ENCODE measurements around the gene SIPA1L3.

SIPA1L3 gene

DNA sequence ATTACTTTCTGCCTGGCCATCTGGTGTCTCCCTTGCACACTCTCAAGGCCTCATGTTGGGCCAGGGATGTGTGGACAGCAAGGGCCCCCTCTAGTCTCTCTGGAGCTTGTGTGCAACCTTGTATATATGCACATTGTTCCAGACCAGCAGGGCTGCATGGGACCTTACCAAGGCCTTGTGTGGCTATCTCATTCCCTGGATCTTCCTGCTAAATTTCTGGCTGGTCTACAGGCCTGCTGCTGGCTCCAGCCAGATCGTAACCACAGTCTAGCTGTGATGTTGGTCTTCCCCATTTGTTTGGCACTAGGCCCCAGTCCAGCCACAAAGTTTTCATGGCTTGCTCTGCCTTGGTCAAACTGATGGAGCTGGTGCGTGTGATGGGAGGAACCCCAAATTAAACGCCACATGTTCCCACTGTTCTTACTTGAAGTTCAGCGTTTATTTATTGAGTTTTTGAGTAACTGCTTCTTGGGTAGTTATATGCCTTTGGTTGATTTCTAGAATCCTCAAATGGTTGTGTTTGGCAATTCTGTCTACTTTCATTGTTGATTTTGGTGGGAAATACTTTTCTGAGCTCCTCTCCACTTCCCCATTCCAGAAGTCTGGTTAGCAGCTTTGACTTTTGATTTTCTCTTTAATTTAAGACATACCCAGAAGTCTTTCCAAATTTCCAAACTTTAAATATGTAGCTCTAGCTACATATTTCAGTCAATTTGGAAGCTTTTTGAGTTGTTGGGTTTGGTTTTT is 56.4 kb downstream of the SIPA1L3 start:
- intact Hi-C loops (cut with micrococcal nuclease) = no loop called here
- H3K4me1 Mint-ChIP-seq (ENCODE audit: low read depth) = peaks cover 30% of the 10 kb centered on the region
- H3K9me3 Mint-ChIP-seq = no peaks in the 10 kb centered on the region
- H3K27me3 Mint-ChIP-seq = no peaks in the 10 kb centered on the region
- H3K36me3 Mint-ChIP-seq (ENCODE audit: low read depth) = peaks cover 7% of the 10 kb centered on the region
- no peak overlapping the region for H3K4me3 Mint-ChIP-seq
- peak overlapping the region; percentile 72 for H3K27ac Mint-ChIP-seq

DNA sequence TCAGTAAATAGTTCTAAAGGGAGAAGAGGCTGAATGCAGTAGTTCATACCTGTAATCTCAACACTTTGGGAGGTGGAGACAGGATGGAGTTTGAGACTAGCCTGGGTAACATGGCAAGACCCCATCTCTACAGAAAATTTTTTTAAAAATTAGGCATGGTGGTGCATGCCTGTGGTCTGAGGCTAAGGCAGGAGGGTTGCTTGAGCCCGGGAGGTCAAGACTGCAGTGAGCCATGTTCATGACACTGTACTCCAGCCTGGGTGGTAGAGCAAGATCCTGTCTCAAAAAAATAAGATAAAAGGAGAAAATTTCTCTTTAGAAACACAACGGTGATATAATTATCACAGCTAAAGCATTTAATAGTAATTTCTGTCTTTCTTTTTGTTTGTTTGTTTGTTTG is 57.1 kb downstream of the SIPA1L3 start:
- H3K9me3 Mint-ChIP-seq = no peaks in the 10 kb centered on the region
- H3K4me3 Mint-ChIP-seq = no peak overlapping the region
- intact Hi-C loops (cut with micrococcal nuclease) = no loop called here
- no peaks in the 10 kb centered on the region for H3K27me3 Mint-ChIP-seq
- no peak overlapping the region for H3K27ac Mint-ChIP-seq
- H3K4me1 Mint-ChIP-seq (ENCODE audit: low read depth) = peaks cover 28% of the 10 kb centered on the region
- peaks cover 7% of the 10 kb centered on the region for H3K36me3 Mint-ChIP-seq (ENCODE audit: low read depth)

DNA sequence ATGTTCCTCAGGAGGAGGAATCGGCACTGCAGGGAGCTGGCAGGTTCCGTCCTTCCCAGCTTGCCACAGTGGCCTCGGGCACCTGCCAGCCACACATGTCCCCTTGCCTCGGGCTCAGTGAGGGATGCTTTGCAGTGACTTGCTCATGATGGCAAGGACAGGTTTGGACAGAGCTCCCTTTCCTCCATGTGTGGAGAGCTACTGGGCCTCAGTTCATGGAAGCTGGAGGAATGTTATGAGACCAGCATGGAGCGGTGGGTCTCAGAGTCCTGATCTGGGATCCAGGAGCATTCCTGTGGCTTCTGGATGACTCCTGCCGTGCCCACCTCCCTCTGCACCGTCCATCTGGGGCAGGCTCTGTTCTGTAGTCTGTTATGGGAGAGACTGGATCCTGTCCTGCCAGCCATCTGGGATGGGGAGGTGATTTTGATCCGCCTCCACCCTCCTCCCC is 59.2 kb downstream of the SIPA1L3 start:
- H3K9me3 Mint-ChIP-seq = peaks cover 12% of the 10 kb centered on the region
- no peak overlapping the region for H3K4me3 Mint-ChIP-seq
- peaks cover 21% of the 10 kb centered on the region for H3K36me3 Mint-ChIP-seq (ENCODE audit: low read depth)
- no peaks in the 10 kb centered on the region for H3K27me3 Mint-ChIP-seq
- H3K27ac Mint-ChIP-seq = no peak overlapping the region
- H3K4me1 Mint-ChIP-seq (ENCODE audit: low read depth) = peaks cover 24% of the 10 kb centered on the region
- intact Hi-C loops (cut with micrococcal nuclease) = no loop called here

DNA sequence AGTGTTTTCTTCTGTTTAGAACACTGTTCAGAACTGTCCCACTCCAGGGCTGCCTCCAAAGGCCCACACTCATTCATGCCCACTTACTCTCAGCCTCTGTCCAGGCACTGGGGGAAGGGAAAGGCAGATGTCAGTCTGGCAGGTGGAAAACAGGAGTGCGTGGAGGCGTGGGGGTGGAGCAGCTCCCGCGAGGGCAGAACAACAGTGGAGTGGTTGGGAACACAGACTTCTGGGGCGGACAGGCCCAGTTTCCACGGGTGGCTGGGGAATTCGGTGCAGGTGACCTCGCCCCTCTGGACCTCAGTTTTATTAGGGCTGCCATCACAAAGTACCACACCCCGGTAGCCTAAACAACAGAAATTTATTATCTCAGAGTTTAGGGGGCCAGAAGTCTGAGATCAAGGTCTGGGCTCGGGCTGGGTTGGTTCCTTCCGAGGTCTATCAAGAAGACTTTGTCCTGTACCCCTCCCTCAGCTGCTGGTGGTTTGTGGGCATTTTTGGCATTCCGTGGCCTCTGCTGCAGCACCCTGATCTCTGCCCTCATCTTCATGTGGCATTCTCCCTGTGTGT is 59.7 kb downstream of the SIPA1L3 start:
- intact Hi-C loops (cut with micrococcal nuclease) = no loop called here
- Mint-ChIP-seq H3K36me3 (ENCODE audit: low read depth) (peaks cover 22% of the 10 kb centered on the region), H3K4me1 (ENCODE audit: low read depth) (peaks cover 24% of the 10 kb centered on the region), H3K4me3 (no peak overlapping the region), H3K27ac (no peak overlapping the region), H3K27me3 (no peaks in the 10 kb centered on the region), H3K9me3 (peaks cover 17% of the 10 kb centered on the region)

DNA sequence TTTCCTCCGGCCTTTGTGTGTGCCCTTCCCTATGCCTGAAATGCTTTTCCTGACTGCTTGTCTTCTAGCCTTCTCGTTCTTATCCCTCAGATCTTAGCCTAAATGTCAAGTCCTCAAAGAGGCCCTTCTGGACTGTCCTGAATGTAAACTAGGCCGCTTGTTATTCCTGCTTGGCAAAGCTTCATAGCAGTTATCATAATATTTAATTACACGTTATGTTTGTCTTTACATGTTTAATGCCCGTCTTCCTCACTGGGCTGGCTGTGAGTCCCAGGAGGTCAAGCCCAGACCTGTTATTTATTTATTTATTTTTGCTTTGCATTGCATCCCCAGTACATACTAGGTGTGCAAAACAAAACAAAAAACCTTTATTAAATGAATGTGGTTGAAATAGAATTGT is 62.7 kb downstream of the SIPA1L3 start:
- Mint-ChIP-seq H3K27me3 (no peaks in the 10 kb centered on the region), H3K4me1 (ENCODE audit: low read depth) (peaks cover 19% of the 10 kb centered on the region), H3K27ac (no peak overlapping the region), H3K4me3 (no peak overlapping the region), H3K9me3 (peaks cover 17% of the 10 kb centered on the region), H3K36me3 (ENCODE audit: low read depth) (peaks cover 22% of the 10 kb centered on the region)
- intact Hi-C loops (cut with micrococcal nuclease) = no loop called here

DNA sequence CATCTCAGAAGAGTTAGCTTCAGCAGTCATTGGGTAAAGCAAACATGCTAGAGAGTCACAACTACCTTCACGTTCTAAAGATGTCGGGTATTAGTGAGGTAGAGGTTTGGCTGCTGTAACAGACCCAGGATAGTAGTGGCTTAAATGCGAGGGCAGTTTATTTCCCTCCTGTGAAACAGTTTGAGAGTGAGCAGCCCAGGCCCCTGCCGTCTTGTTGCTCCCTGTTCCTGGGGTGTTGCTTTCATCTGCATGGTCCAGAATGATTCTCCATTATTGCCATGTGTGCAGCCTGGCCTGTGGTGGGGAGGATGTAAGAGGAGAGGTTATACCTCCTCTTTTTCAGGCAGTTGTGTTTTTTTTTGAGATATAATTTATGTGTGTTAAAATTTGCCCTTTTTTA is 63.7 kb downstream of the SIPA1L3 start:
- peaks cover 17% of the 10 kb centered on the region for H3K9me3 Mint-ChIP-seq
- no peak overlapping the region for H3K27ac Mint-ChIP-seq
- H3K4me1 Mint-ChIP-seq (ENCODE audit: low read depth) = peaks cover 25% of the 10 kb centered on the region
- no peak overlapping the region for H3K4me3 Mint-ChIP-seq
- intact Hi-C loops (cut with micrococcal nuclease) = no loop called here
- H3K27me3 Mint-ChIP-seq = no peaks in the 10 kb centered on the region
- peaks cover 22% of the 10 kb centered on the region for H3K36me3 Mint-ChIP-seq (ENCODE audit: low read depth)

DNA sequence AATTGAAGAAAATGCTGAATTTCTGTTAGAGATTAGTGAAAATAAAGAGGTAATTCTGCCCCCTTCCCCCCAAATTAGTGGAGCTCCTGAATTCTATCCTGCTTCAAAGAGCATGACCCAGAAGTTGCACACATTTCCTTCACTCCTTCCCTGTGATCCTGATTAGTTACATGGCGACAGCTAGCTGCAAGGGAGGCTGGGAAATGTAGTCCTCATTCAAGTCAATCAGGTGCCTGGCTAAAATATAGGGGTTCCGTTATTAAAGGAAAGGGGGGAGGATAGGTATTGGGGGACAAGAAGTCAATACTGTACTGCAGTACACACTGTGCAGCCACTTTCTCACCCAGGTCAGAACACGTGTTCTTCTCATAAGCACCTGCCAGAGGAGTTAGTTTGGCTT is 65.8 kb downstream of the SIPA1L3 start:
- H3K9me3 Mint-ChIP-seq = peaks cover 17% of the 10 kb centered on the region
- no peak overlapping the region for H3K4me3 Mint-ChIP-seq
- no peak overlapping the region for H3K27ac Mint-ChIP-seq
- intact Hi-C loops (cut with micrococcal nuclease) = no loop called here
- peaks cover 22% of the 10 kb centered on the region for H3K36me3 Mint-ChIP-seq (ENCODE audit: low read depth)
- no peaks in the 10 kb centered on the region for H3K27me3 Mint-ChIP-seq
- peaks cover 16% of the 10 kb centered on the region for H3K4me1 Mint-ChIP-seq (ENCODE audit: low read depth)

DNA sequence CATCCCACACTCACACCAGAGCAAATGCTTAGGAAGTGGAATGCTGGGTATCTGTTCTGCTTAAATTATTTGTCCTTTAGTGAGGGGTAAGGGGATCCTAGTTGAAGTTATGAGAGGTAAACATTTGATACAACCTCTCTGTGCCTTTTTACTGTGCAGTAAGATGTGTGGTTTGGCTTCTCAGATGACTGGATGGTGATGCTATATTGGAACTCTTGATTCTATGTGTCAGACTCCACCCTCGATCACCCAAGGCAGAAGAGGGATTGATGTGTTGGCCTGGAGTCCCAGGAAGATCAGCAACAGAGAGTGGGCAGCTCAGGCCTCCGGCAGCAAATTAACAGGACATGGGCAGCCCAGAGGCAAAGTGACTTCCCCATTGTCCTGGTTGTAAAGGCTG is 66.7 kb downstream of the SIPA1L3 start:
- Mint-ChIP-seq H3K4me3 (no peak overlapping the region), H3K4me1 (ENCODE audit: low read depth) (peaks cover 16% of the 10 kb centered on the region), H3K36me3 (ENCODE audit: low read depth) (peaks cover 22% of the 10 kb centered on the region), H3K27me3 (no peaks in the 10 kb centered on the region), H3K27ac (no peak overlapping the region), H3K9me3 (peaks cover 17% of the 10 kb centered on the region)
- intact Hi-C loops (cut with micrococcal nuclease) = no loop called here

DNA sequence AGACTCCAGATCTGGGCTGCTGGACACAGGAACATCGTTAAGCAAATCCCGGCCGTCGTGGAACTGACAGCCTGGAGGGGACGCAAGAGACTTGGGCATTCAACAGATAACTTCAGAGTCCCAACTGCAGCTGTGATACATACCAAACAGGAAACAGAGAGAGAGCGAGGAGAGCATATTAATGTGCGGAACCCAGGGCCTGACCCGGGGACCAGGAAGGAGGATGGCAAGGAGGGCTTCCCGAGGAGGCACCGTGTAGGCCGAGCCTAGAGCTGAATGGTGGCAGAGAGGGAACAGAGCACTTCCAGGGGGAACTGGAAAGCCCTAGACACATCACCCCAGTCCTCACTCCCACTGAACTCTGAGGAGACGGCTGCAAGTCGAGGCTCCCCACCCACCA is 68.1 kb downstream of the SIPA1L3 start:
- intact Hi-C loops (cut with micrococcal nuclease) = no loop called here
- Mint-ChIP-seq H3K27ac (no peak overlapping the region), H3K4me3 (no peak overlapping the region), H3K9me3 (peaks cover 16% of the 10 kb centered on the region), H3K27me3 (no peaks in the 10 kb centered on the region), H3K36me3 (ENCODE audit: low read depth) (peaks cover 16% of the 10 kb centered on the region), H3K4me1 (ENCODE audit: low read depth) (peaks cover 16% of the 10 kb centered on the region)

DNA sequence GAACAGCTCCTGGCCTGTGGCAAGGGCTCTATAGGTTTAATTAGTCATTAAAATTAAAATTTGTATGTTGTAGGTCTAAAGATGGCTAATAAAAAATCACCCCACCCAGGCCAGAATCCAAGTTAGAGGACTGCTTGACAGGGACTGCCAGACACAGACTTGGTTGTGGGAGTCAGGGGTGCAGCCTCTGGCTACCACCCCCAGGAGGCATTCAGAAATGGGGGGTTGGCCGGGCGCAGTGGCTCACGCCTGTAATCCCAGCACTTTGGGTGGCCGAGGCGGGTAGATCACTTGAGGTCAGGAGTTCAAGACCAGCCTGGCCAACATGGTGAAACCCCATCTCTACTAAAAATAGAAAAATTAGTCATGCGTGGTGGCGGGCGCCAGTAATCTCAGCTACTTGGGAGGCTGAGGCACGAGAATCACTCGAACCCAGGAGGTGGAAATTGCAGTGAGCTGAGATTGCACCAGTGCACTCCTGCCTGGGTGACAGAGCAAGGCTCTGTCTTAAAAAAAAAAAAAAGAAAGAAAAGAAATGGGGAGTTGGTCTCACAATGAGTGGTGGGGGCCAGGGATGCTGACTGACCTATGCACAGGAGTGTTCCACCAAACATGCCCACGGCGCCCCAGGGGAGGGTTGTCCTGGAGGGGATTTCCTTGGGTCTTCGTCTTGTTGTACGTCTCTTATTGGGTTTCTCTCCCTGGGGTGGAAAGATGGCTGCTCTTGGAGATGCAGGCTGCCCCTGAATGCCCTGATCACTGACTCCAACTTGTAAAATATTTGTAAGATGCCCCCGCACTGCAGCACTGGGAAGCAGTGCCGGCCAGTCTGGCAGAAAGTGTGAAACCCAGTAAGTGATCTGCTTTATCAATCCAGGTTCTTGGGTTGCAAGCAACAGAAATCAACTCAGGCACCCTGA is 68.8 kb downstream of the SIPA1L3 start:
- intact Hi-C loops (cut with micrococcal nuclease) = no loop called here
- Mint-ChIP-seq H3K4me1 (ENCODE audit: low read depth) (peaks cover 16% of the 10 kb centered on the region), H3K9me3 (peaks cover 9% of the 10 kb centered on the region), H3K27me3 (no peaks in the 10 kb centered on the region), H3K27ac (no peak overlapping the region), H3K4me3 (no peak overlapping the region), H3K36me3 (ENCODE audit: low read depth) (peaks cover 8% of the 10 kb centered on the region)

DNA sequence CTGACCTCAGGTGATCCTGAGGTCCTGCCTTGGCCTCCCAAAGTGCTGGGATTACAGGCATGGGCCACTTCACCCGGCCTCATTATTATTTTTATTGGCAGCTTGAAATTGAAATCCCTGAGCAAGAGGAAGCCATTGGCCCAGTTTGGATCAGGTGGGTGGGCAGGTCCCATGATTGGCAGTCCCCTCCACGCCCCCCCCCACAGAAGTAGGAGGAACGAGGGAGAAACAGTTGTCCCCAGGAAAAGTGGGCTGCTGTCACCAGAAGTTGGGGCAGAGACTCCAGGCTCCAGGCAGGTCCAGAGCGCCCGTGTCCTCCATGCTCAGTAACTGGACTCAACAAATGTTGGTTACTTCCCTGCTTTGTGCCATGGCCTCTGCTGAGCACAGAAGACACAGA is 70.4 kb downstream of the SIPA1L3 start:
- no peak overlapping the region for H3K27ac Mint-ChIP-seq
- H3K4me3 Mint-ChIP-seq = no peak overlapping the region
- peaks cover 16% of the 10 kb centered on the region for H3K4me1 Mint-ChIP-seq (ENCODE audit: low read depth)
- intact Hi-C loops (cut with micrococcal nuclease) = no loop called here
- H3K9me3 Mint-ChIP-seq = no peaks in the 10 kb centered on the region
- H3K27me3 Mint-ChIP-seq = no peaks in the 10 kb centered on the region
- no peaks in the 10 kb centered on the region for H3K36me3 Mint-ChIP-seq (ENCODE audit: low read depth)

DNA sequence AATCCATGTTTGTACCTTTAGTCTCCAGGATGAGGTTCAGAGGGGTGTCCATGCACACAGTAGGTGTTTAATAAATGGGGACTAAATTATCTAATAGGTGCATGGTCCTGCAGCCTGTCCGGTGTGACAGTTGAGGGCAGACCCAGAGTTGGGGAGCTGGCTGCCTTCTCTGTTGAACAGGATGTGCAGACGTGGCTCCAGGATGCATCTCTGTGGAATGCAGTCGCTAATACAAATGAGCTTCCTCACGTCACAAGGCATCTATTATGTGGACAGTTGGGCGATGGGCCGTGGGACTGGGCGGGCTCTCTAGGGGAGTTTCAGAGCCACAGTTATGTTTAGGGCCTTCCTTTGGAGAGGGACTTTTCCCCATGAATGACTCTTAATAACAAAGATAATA is 71.0 kb downstream of the SIPA1L3 start:
- Mint-ChIP-seq H3K4me3 (no peak overlapping the region), H3K36me3 (ENCODE audit: low read depth) (peaks cover 2% of the 10 kb centered on the region), H3K9me3 (no peaks in the 10 kb centered on the region), H3K27me3 (no peaks in the 10 kb centered on the region), H3K27ac (no peak overlapping the region), H3K4me1 (ENCODE audit: low read depth) (peaks cover 16% of the 10 kb centered on the region)
- intact Hi-C loops (cut with micrococcal nuclease) = no loop called here

DNA sequence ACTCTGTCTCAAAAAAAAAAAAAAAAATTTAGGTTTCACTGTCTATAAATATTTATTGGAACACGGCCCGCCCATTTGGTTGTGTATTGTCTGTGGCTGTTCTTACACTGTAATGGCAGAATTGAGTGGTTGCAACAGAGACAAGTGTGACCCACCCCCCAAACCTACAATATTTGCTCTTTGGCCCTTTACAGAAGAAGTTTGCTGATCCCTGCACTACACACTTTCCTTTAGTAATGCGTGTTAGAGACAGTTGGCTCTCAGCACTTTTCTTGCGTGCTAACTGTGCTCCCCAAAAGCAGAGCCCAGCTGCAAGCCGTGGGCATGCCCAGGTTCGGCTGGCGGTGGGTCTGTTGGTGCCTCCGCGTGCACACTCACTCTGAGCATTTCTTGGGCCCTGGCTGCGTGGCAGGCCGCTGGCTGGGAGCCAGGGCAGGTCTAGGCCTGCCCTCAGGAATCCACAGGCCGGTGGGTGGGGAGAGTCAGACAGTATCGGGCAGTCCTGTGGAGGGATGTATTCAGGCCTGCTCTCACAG is 72.6 kb downstream of the SIPA1L3 start:
- no peaks in the 10 kb centered on the region for H3K27me3 Mint-ChIP-seq
- intact Hi-C loops (cut with micrococcal nuclease) = no loop called here

More for the DNA sequence above, 72.6 kb downstream of the SIPA1L3 start:
- H3K27ac Mint-ChIP-seq = no peak overlapping the region
- no peak overlapping the region for H3K4me3 Mint-ChIP-seq
- H3K9me3 Mint-ChIP-seq = no peaks in the 10 kb centered on the region
- peaks cover 5% of the 10 kb centered on the region for H3K36me3 Mint-ChIP-seq (ENCODE audit: low read depth)
- peaks cover 12% of the 10 kb centered on the region for H3K4me1 Mint-ChIP-seq (ENCODE audit: low read depth)

All from dendritic cell treated with granulocyte-macrophage colony-stimulating factor and Interleukin-4, amounts not matched to agents 40 ng/mL and 50 ng/mL, for 4 days (primary cell).